ENCODE results near the gene ZNF678. TPM values are rescaled to one million over a fixed set of nuclear protein-coding genes. Genes with fewer than 3 reads are reported as not detected.
"Not testable (repeated sequence)": the region's sequence is repeated elsewhere in the genome, so short reads cannot be mapped to it uniquely, and the experiment has no call there.

The ZNF678 gene
- total RNA-seq, 1 experiment from 2014 or later = 9.1 TPM

DNA sequence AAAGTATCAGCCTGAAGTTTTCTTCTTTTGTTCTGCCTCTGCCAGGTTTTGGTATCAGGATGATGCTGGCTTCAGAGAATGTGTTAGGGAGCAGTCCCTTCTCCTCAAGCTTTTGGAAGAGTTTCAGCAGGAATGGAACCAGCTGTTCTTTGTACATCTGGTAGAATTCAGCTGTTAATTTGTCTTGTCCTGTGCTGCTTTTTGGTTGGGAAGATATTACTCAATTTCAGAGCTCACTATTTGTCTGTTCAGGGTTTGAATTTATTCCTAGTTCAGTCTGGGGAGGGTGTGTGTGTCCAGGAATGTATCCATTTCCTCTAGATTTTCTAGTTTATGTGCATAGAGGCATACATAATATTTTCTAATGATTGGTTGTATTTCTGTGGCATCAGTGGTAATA, 12.8 kb downstream of the ZNF678 start:
- in situ Hi-C loops (cut with HindIII; ENCODE audit: low pct_unique_long_range_greater_than_20kb, low sequenced_read_pairs) = no loop called here
- DNase-seq (ENCODE audit: low read depth, low spot score) = no peak

DNA sequence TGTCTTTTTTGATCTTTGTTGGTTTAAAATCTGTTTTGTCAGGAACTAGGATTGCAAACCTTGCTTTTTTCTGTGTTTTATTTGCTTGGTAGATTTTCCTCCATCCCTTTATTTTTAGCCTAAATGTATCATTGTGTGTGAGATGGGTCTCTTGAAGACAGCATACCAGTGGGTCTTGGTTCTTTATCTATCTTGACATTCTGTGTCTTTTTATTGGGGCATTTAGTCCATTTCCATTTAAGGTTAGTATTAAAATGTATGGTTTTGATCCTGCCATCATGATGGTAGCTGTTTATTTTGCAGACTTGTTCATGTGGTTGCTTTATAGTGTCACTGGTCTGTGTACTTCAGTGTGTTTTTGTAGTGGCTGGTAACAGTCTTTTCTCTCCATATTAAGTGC, 14.1 kb downstream of the ZNF678 start:
- in situ Hi-C loops (cut with HindIII; ENCODE audit: low pct_unique_long_range_greater_than_20kb, low sequenced_read_pairs) = no loop called here
- DNase-seq (ENCODE audit: low read depth, low spot score) = no peak

- DNase-seq (ENCODE audit: low read depth, low spot score) = no peak
- in situ Hi-C loops (cut with HindIII; ENCODE audit: low pct_unique_long_range_greater_than_20kb, low sequenced_read_pairs) = no loop called here
Observed at GRCh38 chr1:227583354-227583753, 20.0 kb downstream of the ZNF678 start.

DNA sequence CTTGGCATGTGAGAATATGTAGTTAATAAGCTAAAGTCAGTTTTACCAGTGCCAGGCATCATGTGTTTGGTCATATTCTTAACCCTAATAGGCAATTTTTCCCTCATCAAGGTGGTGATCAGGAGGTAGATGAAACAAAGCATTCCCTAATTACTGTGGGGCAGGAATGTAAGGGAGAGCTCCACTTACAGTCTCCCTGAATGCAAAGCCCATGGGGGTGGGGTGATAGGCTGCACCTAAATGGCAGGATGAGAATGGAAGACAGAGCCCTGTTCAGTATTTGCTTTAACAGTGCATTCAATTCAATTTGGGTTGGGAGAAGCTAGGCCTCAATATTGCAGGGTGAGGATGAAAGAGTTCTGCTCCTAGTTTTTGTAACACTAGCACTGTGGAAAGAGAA, 23.4 kb downstream of the ZNF678 start:
- DNase-seq (ENCODE audit: low read depth, low spot score) = no peak
- in situ Hi-C loops (cut with HindIII; ENCODE audit: low pct_unique_long_range_greater_than_20kb, low sequenced_read_pairs) = no loop called here

DNA sequence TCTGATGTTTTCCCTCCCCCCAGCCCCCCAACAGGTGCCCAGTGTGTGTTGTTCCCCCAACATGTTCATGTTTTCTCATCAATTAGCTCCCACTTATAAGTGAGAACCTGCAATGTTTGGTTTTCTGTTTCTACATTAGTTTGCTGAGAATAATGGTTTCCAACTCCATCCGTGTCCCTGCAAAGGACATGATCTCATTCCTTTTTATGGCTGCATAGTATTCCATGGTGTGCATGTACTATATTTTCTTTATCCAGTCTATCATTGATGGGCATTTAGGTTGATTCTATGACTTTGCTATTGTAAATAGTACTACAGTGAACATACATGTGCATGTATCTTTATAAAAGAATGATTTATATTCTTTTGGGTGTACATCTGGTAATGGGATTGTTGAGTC, 24.6 kb downstream of the ZNF678 start:
- in situ Hi-C loops (cut with HindIII; ENCODE audit: low pct_unique_long_range_greater_than_20kb, low sequenced_read_pairs) = no loop called here
- no peak for DNase-seq (ENCODE audit: low read depth, low spot score)

DNA sequence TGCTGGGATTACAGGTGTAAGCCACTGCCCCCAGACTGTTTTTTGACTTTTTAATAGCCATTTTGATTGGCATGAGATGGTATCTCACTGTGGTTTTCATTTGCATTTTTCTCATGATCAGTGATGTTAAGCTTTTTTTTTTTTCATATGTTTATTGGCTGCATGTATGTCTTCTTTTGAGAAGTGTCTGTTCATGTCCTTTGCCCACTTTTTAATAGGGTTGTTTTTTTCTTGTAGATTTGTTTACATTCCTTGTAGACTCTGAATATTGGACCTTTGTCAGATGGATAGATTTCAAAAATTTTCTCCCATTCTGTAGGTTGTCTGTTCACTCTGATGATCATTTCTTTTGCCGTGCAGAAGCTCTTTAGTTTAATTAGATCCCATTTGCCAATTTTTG, 25.4 kb downstream of the ZNF678 start:
- DNase-seq (ENCODE audit: low read depth, low spot score); in situ Hi-C loops (cut with HindIII; ENCODE audit: low pct_unique_long_range_greater_than_20kb, low sequenced_read_pairs): not testable (repeated sequence)

DNA sequence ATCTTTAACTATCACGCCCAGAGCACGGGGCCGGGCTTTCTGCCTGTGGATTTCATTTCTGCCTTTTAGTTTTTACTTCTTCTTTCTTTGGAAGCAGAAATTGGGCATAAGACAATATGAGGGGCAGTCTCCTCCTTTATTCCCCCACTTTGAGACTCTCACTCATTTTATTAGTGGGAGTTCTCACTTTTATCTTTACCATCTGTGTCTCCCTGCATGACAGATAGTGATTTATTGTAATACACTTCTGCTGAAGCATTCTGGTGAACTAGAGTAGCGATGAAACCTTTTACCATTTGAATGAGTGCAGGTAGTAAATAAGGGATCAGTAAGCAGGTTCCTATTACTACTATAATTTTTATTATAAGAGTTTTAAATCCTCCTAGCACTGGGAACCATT, 26.4 kb downstream of the ZNF678 start:
- in situ Hi-C loops (cut with HindIII; ENCODE audit: low pct_unique_long_range_greater_than_20kb, low sequenced_read_pairs); DNase-seq (ENCODE audit: low read depth, low spot score): not testable (repeated sequence)

DNA sequence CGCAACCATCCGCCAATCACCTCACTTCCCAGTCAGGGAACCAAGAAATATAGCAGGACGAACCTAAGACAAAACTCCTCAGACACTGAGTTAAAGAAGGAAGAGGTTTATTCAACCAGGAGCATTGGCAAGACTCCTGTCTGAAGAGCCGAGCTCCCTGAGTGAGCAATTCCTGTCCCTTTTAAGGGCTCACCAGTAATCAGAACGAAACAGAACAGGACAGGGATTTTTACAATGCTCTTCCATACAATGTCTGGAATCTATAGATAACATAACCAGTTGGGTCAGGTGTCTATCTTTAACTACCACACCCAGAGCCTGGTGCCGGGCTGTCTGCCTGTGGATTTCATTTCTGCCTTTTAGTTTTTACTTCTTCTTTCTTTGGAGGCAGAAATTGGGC, 32.9 kb downstream of the ZNF678 start:
- in situ Hi-C loops (cut with HindIII; ENCODE audit: low pct_unique_long_range_greater_than_20kb, low sequenced_read_pairs) = not testable (repeated sequence)

DNA sequence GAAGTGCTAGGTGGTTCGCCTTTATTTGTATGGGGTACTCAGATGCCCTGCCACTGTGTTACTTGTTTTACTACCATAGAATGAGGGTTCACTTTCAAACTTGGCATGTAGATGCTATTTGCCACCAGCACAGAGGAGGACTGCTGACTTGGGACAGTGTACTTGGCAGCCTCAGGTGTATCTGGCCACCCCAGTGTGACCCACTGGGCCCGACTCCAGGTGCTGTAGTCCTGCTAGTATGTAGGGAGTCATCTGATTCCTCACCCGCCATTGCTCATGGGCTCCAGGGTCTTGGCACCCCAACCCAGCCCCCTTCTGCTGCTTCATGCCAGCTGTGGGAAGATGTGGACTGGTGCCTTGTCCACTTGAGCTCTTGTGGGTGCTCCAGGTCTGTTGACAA, 40.0 kb downstream of the ZNF678 start:
- in situ Hi-C loops (cut with HindIII; ENCODE audit: low pct_unique_long_range_greater_than_20kb, low sequenced_read_pairs) = no loop called here
- DNase-seq (ENCODE audit: low read depth, low spot score) = no peak

More for the DNA sequence above, 32.9 kb downstream of the ZNF678 start:
- DNase-seq (ENCODE audit: low read depth, low spot score) = not testable (repeated sequence)

DNA sequence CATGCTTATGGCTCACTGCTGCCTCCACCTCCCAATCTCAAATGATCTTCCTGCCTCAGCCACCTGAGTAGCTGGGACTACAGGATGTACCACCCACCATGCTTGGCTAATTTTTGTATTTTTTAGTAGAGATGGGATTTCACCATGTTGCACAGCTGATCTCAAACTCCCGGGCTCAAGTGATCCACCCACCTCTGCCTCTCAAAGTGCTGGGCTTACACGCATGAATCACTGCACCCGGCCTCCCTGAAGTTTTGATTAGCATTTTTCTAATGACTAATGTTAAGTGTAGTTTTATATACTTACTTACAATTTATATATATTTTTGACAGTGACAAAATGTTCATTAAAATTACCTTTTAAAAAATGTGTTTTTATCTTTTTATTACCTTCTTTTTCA, 41.1 kb downstream of the ZNF678 start:
- in situ Hi-C loops (cut with HindIII; ENCODE audit: low pct_unique_long_range_greater_than_20kb, low sequenced_read_pairs) = no loop called here
- DNase-seq (ENCODE audit: low read depth, low spot score) = no peak

- in situ Hi-C loops (cut with HindIII; ENCODE audit: low pct_unique_long_range_greater_than_20kb, low sequenced_read_pairs); DNase-seq (ENCODE audit: low read depth, low spot score): not testable (repeated sequence)
Observed at GRCh38 chr1:227606271-227606670, 42.9 kb downstream of the ZNF678 start.

DNA sequence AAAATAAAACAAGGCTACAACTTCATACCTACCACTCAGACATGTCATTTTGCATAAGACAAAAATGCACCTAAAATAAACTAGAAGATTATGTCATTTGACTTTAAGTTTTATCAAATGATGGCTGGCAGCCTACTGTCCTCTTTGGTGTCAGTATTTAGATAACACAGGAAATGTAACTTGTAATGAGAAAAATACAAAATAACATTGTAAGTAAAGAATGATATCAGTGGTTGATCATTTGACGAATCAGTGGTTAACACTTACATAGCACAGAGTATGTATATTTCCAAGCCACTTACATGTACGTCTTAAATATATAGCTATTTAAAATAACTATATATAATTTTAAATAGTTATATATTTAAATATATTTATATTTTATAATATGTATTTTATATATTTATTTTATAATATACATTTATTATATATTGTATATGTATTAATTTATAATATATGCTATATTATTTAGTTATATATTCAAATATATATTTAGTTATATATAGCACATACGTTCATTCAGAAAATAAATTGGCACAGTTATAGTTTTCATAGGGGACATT, 44.1 kb downstream of the ZNF678 start:
- no peak for DNase-seq (ENCODE audit: low read depth, low spot score)
- in situ Hi-C loops (cut with HindIII; ENCODE audit: low pct_unique_long_range_greater_than_20kb, low sequenced_read_pairs) = no loop called here

GRCh38 chr1:227612658-227613057, 49.3 kb downstream of the ZNF678 start:
- in situ Hi-C loops (cut with HindIII; ENCODE audit: low pct_unique_long_range_greater_than_20kb, low sequenced_read_pairs) = no loop called here
- no peak for DNase-seq (ENCODE audit: low read depth, low spot score)

DNA sequence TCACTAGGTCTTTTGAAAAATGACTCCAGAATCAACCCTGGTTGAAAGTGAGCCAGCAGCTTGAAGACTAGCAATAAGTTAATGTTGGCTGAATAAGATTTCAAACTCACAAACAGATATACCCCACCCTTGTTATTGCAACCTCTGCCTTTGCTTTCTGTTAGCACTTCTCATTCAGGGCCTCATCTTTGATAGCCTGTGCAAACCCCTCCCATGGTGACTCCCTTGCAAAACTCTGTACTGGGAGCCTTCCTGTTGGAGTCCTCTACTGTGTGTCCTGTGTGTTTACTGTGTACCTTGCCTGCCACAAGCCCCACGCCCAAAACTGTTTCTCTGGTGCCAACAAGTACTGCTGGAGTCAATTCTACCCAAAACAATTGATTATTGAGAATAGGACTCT, 50.2 kb downstream of the ZNF678 start:
- in situ Hi-C loops (cut with HindIII; ENCODE audit: low pct_unique_long_range_greater_than_20kb, low sequenced_read_pairs) = no loop called here
- no peak for DNase-seq (ENCODE audit: low read depth, low spot score)

DNA sequence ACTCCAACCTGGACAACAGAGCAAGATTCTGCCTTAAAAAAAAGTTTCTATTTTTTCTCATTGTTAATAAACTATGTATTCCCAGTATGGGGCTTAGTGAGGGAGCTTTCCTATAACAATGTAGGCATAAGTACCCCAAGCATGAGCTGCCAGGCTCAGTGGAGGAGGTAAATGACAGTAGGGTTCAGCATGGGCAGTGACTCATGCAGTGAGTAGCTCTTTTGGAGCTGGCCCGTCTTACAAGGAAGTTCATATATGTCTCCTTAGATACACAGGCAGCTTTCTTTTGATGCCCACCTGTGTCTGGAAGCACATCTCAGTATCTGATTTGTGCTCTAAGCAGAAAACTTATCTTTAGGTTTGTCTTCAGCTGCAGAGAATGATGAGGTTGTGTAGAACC, 57.9 kb downstream of the ZNF678 start:
- DNase-seq (ENCODE audit: low read depth, low spot score) = no peak
- in situ Hi-C loops (cut with HindIII; ENCODE audit: low pct_unique_long_range_greater_than_20kb, low sequenced_read_pairs) = no loop called here

DNA sequence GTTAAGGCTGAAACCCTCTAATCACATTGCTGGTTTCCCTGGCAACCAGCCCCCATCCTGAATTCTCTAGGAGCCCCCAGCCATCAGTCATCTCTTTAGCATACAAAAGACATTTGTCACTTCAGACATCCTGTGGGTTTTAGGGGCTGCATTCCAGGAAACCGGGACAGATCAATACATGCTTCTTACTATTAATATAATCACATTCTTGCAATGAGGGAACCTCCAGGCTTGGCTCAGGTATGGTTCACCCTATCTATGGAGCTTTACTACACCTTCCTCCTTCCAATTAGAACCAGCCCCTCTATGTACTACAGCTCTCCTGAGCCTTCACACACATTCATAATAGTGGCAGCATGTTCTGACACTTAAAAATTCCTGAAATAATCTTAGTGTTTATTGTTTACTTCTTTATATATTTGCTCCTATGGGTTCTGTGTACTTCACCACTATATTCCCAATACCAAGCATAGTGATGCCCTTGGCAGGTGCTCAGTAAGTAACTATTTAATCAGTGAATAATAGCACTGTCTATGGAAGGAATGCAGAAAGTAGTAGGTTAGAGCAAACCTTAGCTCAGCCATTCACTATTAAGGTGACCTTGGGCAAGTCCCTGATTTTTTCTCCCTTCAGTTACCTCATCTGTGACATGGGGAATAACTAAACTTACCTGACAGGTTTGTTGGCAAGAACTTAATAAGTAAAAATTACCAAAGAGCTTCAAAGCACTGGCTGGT, 59.6 kb downstream of the ZNF678 start:
- in situ Hi-C loops (cut with HindIII; ENCODE audit: low pct_unique_long_range_greater_than_20kb, low sequenced_read_pairs) = no loop called here
- no peak for DNase-seq (ENCODE audit: low read depth, low spot score)

DNA sequence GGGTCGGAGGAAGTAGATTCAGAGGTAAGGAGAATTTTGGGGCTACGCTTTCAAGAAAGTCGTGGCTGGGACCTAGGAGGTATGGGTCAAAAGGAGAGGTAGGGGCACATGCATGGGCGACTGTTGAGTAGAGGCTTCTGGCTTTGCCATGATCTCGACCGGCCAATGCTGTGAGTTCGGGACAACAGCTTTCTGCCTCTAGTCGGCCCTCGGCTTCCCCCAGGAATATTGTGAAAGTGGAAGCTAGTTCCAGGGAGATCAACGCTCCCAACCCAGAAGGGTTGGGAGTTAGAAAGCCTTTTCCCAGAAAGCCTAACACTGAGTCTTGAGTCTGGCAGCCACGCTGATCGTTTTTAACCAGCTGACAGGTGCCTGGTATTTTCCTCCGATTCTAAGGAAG, 69.0 kb downstream of the ZNF678 start:
- DNase-seq (ENCODE audit: low read depth, low spot score) = no peak
- in situ Hi-C loops (cut with HindIII; ENCODE audit: low pct_unique_long_range_greater_than_20kb, low sequenced_read_pairs) = no loop called here

DNA sequence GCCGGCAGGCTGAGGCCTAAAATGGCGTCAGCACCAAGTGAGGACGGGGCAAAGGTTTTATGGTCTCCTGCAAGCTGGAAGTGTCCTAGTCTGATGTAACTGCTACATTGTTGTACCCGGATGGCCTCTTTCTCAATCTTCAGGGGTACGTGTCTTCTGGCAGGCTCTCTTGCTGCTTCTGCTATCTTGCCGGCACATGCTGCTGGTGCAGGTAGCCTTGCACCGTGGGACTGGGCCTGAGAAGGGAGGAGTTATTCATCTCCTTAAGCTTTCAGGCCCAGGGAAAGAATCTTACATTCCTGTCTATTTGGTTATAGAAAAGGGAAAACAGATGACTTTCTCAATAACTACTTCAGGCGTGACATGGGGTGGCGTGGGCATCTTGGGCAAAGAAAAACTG, 72.2 kb downstream of the ZNF678 start:
- DNase-seq (ENCODE audit: low read depth, low spot score) = no peak
- in situ Hi-C loops (cut with HindIII; ENCODE audit: low pct_unique_long_range_greater_than_20kb, low sequenced_read_pairs) = no loop called here

DNA sequence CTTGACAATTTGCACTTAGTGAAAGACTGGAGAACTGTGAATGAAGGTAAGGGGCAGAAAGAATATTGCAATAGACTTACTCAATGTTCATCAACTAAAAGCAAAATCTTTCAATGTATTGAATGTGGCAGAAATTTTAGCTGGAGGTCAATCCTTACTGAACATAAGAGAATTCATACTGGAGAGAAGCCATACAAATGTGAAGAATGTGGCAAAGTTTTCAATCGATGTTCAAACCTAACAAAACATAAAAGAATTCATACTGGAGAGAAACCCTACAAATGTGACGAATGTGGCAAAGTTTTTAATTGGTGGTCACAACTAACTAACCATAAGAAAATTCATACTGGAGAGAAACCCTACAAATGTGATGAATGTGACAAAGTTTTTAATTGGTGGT, 91.1 kb downstream of the ZNF678 start:
- in situ Hi-C loops (cut with HindIII; ENCODE audit: low pct_unique_long_range_greater_than_20kb, low sequenced_read_pairs) = no loop called here
- DNase-seq (ENCODE audit: low read depth, low spot score) = no peak

All from SK-MEL-5 (cell line).